Testis (tissue), 3 donors: ENCODE measurements around the gene B3GALT6. TPM values are rescaled to one million over a fixed set of nuclear protein-coding genes. Genes with fewer than 3 reads are reported as not detected.

Experiments used
- DNase-seq: peaks from one replicate; pipeline ENCODE4 v3.0.0-alpha.2; 2019
- H3K27ac ChIP-seq, 2 donors: fragments of 200-600 bp; sonication (generic); one replicate each; pipeline ENCODE4 v1.5.1; 2019
- H3K27me3 ChIP-seq: fragments of 200-600 bp; sonication (generic); one replicate; pipeline ENCODE4 v1.5.1; 2019
- H3K36me3 ChIP-seq: fragments of 200-600 bp; sonication (generic); one replicate; pipeline ENCODE4 v1.5.1; 2017; ENCODE audit warnings: low read depth; ENCODE audit errors: missing control alignments
- H3K4me1 ChIP-seq: fragments of 200-600 bp; sonication (generic); one replicate; pipeline ENCODE4 v1.5.1; 2019
- H3K4me3 ChIP-seq, 2 donors: fragments of 200-600 bp; sonication (generic); one replicate each; pipeline ENCODE4 v1.5.1; 2017 to 2019
- H3K9me3 ChIP-seq: fragments of 200-600 bp; sonication (generic); one replicate; pipeline ENCODE4 v1.5.1; 2017
- POLR2A ChIP-seq: fragments of 450-650 bp; IDR thresholded peaks from one replicate; pipeline ENCODE4 v1.6.1; 2017; ENCODE audit warnings: antibody characterized with exemption, mild to moderate bottlenecking, moderate library complexity
- WGBS, 2 donors: methylation state at CpG; one replicate each; pipeline ENCODE4 v1.1.5; 2018; 5-methylcytosine and 5-hydroxymethylcytosine counted together
- intact Hi-C: fragments of 100-400 bp; cut with DNase I; formaldehyde crosslinking; loops from one replicate; pipeline ENCODE4 v1.15.1; 2023; ENCODE audit warnings: low total_unique reads
- polyA plus RNA-seq: library from polyadenylated mRNA; stranded (reverse); fragments of 350-450 nt; fragmentation: Illumina TruSeq; extraction: RNeasy Lipid Tissue Mini Kit (QIAGEN cat#74804); gene quantifications from one replicate; pipeline ENCODE4 v1.2.3, GENCODE V29; 2014; ENCODE audit warnings: low read depth, low replicate concordance; ENCODE audit not compliant: insufficient read depth
- total RNA-seq, 2 donors: library from RNA; depleted of rRNA; stranded (reverse); fragments of >200 nt; gene quantifications; one replicate each; pipeline ENCODE4 v1.2.3, GENCODE V29; 2016
- TF ChIP-seq, protein P1 (sequence below), 3 experiments: fragments of 450-650 bp in 2 of 3; fragments of 200-600 bp in 1 of 3; sonication (generic) in 1 of 3; IDR thresholded peaks; one replicate each; pipeline ENCODE4 v1.5.1; 2016 to 2019; ENCODE audit warnings: antibody characterized with exemption in 3 of 3, mild to moderate bottlenecking in 2 of 3, moderate library complexity in 1 of 3

The B3GALT6 gene
- total and polyA plus RNA-seq, 3 donors from 2014 or later, result 8.5 to 37.3 (median 26.1) TPM

DNA sequence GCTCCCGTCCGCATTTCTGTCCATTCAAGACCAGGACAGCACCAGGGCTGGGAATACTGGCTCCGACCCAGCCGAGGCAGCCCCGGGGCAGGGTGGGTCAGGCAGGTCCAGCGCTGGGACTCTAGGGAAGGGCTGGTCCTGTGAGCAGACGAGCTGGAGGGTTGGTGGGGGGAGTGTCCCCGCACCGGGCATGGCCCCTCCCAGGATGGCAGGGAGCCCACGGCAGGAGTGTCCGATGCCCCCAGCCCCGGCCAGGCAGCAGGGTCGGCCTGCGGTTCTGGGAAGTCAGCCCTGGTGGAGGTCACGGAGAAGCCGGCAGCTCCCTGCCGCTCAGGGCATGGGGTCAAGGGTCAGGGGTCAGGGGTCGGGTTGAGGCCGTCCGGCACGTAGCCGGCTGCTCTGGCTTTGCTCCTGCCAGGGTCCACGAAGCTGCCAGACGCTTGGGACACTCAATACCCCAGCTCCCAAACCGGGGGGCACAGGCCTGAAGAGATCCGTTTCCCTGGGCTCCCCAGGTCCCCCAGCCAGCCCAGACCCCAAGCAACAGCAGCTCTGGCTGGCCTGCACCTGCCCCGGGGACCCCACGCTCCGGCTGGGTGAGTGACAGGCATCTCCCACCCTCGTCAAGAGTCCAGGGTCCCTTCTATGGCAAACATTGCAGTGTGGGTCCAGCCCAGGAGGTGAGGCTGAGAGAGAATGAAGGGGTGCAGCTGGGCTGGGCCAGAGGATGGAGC lies 7.7 kb downstream of the B3GALT6 start:
- no peaks in the 10 kb centered on the region for H3K9me3 ChIP-seq
- WGBS, 2 donors, result 48% methylated on average over 30 of the region's 30 CpGs; no CpG with 5 or more reads in 1 of the 2 donors
- no peak overlapping the region for H3K27ac ChIP-seq
- H3K27me3 ChIP-seq, result no peaks in the 10 kb centered on the region
- intact Hi-C loops, result loop anchor here (10.0 kb wide), 1 partner anchor 115 kb away; no protein-coding TSS in a partner anchor
- no peaks in the 10 kb centered on the region for H3K4me1 ChIP-seq
- H3K4me3 ChIP-seq, result no peak overlapping the region
- TF ChIP-seq POLR2A, result no peak
- TF ChIP-seq, protein P1, sequence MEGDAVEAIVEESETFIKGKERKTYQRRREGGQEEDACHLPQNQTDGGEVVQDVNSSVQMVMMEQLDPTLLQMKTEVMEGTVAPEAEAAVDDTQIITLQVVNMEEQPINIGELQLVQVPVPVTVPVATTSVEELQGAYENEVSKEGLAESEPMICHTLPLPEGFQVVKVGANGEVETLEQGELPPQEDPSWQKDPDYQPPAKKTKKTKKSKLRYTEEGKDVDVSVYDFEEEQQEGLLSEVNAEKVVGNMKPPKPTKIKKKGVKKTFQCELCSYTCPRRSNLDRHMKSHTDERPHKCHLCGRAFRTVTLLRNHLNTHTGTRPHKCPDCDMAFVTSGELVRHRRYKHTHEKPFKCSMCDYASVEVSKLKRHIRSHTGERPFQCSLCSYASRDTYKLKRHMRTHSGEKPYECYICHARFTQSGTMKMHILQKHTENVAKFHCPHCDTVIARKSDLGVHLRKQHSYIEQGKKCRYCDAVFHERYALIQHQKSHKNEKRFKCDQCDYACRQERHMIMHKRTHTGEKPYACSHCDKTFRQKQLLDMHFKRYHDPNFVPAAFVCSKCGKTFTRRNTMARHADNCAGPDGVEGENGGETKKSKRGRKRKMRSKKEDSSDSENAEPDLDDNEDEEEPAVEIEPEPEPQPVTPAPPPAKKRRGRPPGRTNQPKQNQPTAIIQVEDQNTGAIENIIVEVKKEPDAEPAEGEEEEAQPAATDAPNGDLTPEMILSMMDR (IDR thresholded peaks at IDR 0.05), result no peak
- no peaks in the 10 kb centered on the region for H3K36me3 ChIP-seq
- no peak for DNase-seq

DNA sequence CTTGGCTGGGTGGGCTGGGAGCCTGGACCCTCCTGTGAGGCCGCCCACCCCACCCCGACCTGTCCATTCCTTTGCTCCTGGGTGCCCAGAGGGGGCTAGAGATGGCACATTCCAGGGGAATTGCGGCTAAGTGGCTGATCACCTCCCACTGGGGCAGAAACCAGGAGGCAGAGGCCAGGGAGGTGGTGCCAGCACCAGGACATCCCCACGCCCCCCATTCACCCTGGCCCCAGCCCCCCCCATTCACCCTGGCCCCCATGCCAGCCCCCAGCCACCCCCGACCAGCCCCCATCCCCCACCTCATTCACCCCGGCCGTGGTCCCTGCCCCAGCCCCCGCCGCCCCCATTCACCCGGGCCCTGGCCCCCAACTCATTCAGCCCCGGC lies 8.3 kb downstream of the B3GALT6 start:
- WGBS, 2 donors, result 57 to 76% methylated on average over 4 to 7 of the region's 11 CpGs
- Histone ChIP-seq H3K27ac (no peak overlapping the region), H3K27me3 (no peaks in the 10 kb centered on the region), H3K9me3 (no peaks in the 10 kb centered on the region), H3K4me1 (no peaks in the 10 kb centered on the region), H3K4me3 (no peak overlapping the region), H3K36me3 (no peaks in the 10 kb centered on the region)
- no peak for DNase-seq
- TF ChIP-seq POLR2A, result no peak
- TF ChIP-seq, protein P1 (IDR thresholded peaks at IDR 0.05), result no peak
- intact Hi-C loops, result loop anchor here (10.0 kb wide), 1 partner anchor 116 kb away; no protein-coding TSS in a partner anchor

- Histone ChIP-seq H3K27me3 (no peaks in the 10 kb centered on the region), H3K36me3 (no peaks in the 10 kb centered on the region), H3K27ac (no peak overlapping the region), H3K4me3 (no peak overlapping the region), H3K9me3 (no peaks in the 10 kb centered on the region), H3K4me1 (no peaks in the 10 kb centered on the region)
- no peak for TF ChIP-seq POLR2A
- TF ChIP-seq, protein P1 (IDR thresholded peaks at IDR 0.05), result no peak
- DNase-seq, result no peak
- WGBS, 2 donors, result 44 to 68% methylated on average over 5 to 22 of the region's 23 CpGs
- intact Hi-C loops, result loop anchor here (10.0 kb wide), 1 partner anchor 116 kb away; no protein-coding TSS in a partner anchor
These were observed 9.0 kb downstream of the B3GALT6 start for GRCh38 chr1:1240822-1241587.

- Histone ChIP-seq H3K27me3 (no peaks in the 10 kb centered on the region), H3K4me1 (no peaks in the 10 kb centered on the region), H3K27ac (no peak overlapping the region), H3K4me3 (no peak overlapping the region), H3K36me3 (no peaks in the 10 kb centered on the region), H3K9me3 (no peaks in the 10 kb centered on the region)
- no peak for DNase-seq
- TF ChIP-seq, protein P1 (IDR thresholded peaks at IDR 0.05), result no peak
- no peak for TF ChIP-seq POLR2A
- intact Hi-C loops, result loop anchor here (10.0 kb wide), 1 partner anchor 117 kb away; no protein-coding TSS in a partner anchor
- WGBS, 2 donors, result 72 to 93% methylated on average over 4 to 26 of the region's 26 CpGs
These were observed 9.7 kb downstream of the B3GALT6 start for GRCh38 chr1:1241588-1242219.
